SK-N-MC (cell line): ENCODE data around the gene SF1.

Source experiments
- EZH2 ChIP-seq: fragments of 200-600 bp; sonication (generic); IDR thresholded peaks from one replicate; pipeline ENCODE4 v1.6.1; 2017; ENCODE audit warnings: antibody characterized with exemption
- FOXP2 ChIP-seq: optimal IDR thresholded peaks from 2 replicates; pipeline ENCODE3; 2011; ENCODE audit warnings: mild to moderate bottlenecking, moderate library complexity; ENCODE audit not compliant: insufficient read depth; ENCODE audit errors: extremely low read length, control extremely low read depth
- POLR2AphosphoS5 ChIP-seq: IDR thresholded peaks from 2 replicates; pipeline ENCODE4 v1.6.1; 2012; ENCODE audit warnings: mild to moderate bottlenecking, low read depth, low read length, borderline replicate concordance

- TF ChIP-seq EZH2: no peak
- TF ChIP-seq POLR2AphosphoS5: no peak
- TF ChIP-seq FOXP2: no peak
Observed at GRCh38 chr11:64742889-64743590, 35.3 kb downstream of the SF1 start.
